Measurements from ENCODE around the gene PPP1R12A.

The PPP1R12A gene

GRCh38 chr12:79927772-79928474 lies 7.0 kb downstream of the PPP1R12A start:
- Histone ChIP-seq H3K9me3 (ENCODE audit: control insufficient read depth, insufficient read depth, low read depth, low read length) (no peaks in the 10 kb centered on the region), H3K27ac (ENCODE audit: extremely low read depth, low read depth, low read length) (no peak overlapping the region), H3K36me3 (ENCODE audit: control insufficient read depth in 2 of 2, insufficient read depth in 1 of 2, low read length in 2 of 2) (no peaks in the 10 kb centered on the region), H3K4me1 (ENCODE audit: control insufficient read depth, insufficient read depth, low read length) (no peaks in the 10 kb centered on the region), H3K4me3 (ENCODE audit: low read depth, low read length) (no peak overlapping the region)
- no peak for TF ChIP-seq ZNF776 (tag by site-specific recombination; IDR thresholded peaks at IDR 0.05; ENCODE audit: borderline replicate concordance)
- no peak for TF ChIP-seq ZBTB8A (tag by site-specific recombination; IDR thresholded peaks at IDR 0.05)
- no peak for TF ChIP-seq ZNF514 (tag by site-specific recombination; IDR thresholded peaks at IDR 0.05)
- no peak for TF ChIP-seq ZXDB (tag by site-specific recombination; IDR thresholded peaks at IDR 0.05)
- TF ChIP-seq OVOL3 (tag by site-specific recombination; IDR thresholded peaks at IDR 0.05): no peak
- no peak for TF ChIP-seq ZNF114 (tag by site-specific recombination; IDR thresholded peaks at IDR 0.05)
- no peak for TF ChIP-seq HOXD13 (CRISPR knock-in tag; IDR thresholded peaks at IDR 0.05; ENCODE audit: borderline replicate concordance)
- CTCF ChIA-PET: interaction anchor here (0.9 kb wide), 1 partner anchor 553 kb away, joined by 3 read pairs; no protein-coding TSS in a partner anchor
- POLR2A ChIA-PET: no interaction called here

- no peak overlapping the region for H3K4me3 ChIP-seq (ENCODE audit: low read depth, low read length)
- no peak overlapping the region for H3K27ac ChIP-seq (ENCODE audit: extremely low read depth, low read depth, low read length)
- POLR2A ChIA-PET: no interaction called here
- CTCF ChIA-PET: interaction anchor here (0.9 kb wide), 1 partner anchor 552 kb away, joined by 3 read pairs; no protein-coding TSS in a partner anchor
- H3K36me3 ChIP-seq (ENCODE audit: control insufficient read depth in 2 of 2, insufficient read depth in 1 of 2, low read length in 2 of 2): no peaks in the 10 kb centered on the region
- H3K9me3 ChIP-seq (ENCODE audit: control insufficient read depth, insufficient read depth, low read depth, low read length): no peaks in the 10 kb centered on the region
- TF ChIP-seq ZFHX2 (tag by site-specific recombination; conservative IDR thresholded peaks at IDR 0.05) (0 out of 2 replicates have a peak, but pooled peaks have one; percentile 29), ZNF626 (tag by site-specific recombination; IDR thresholded peaks at IDR 0.05) (no peak), ZIC2 (tag by site-specific recombination; IDR thresholded peaks at IDR 0.05) (no peak), KLF1 (tag by site-specific recombination; IDR thresholded peaks at IDR 0.05) (0 out of 2 replicates have a peak, but pooled peaks have one; percentile 33), ZNF366 (tag by site-specific recombination; conservative IDR thresholded peaks at IDR 0.05) (no peak), SP3 (tag by site-specific recombination; IDR thresholded peaks at IDR 0.05) (no peak), KLF7 (tag by site-specific recombination; IDR thresholded peaks at IDR 0.05; ENCODE audit: borderline replicate concordance) (no peak), ZNF843 (tag by site-specific recombination; IDR thresholded peaks at IDR 0.05) (no peak), HIC1 (tag by site-specific recombination; IDR thresholded peaks at IDR 0.05) (no peak)
- H3K4me1 ChIP-seq (ENCODE audit: control insufficient read depth, insufficient read depth, low read length): no peaks in the 10 kb centered on the region
Measured at GRCh38 chr12:79926951-79927350, 7.9 kb downstream of the PPP1R12A start.

GRCh38 chr12:79925492-79925891 lies 9.4 kb downstream of the PPP1R12A start:
- ChIA-PET CTCF (interaction anchor here (0.6 kb wide), 1 partner anchor 269 kb away, joined by 3 read pairs; no protein-coding TSS in a partner anchor), POLR2A (interaction anchor here (1.1 kb wide), 1 partner anchor 9 kb away, joined by 3 read pairs; the partner anchor contains the start of gene PPP1R12A)
- no peak overlapping the region for H3K27ac ChIP-seq (ENCODE audit: extremely low read depth, low read depth, low read length)
- H3K4me1 ChIP-seq (ENCODE audit: control insufficient read depth, insufficient read depth, low read length): no peaks in the 10 kb centered on the region
- H3K36me3 ChIP-seq (ENCODE audit: control insufficient read depth in 2 of 2, insufficient read depth in 1 of 2, low read length in 2 of 2): no peaks in the 10 kb centered on the region
- no peaks in the 10 kb centered on the region for H3K9me3 ChIP-seq (ENCODE audit: control insufficient read depth, insufficient read depth, low read depth, low read length)
- no peak overlapping the region for H3K4me3 ChIP-seq (ENCODE audit: low read depth, low read length)
- TF ChIP-seq PRDM1 (tag by site-specific recombination; IDR thresholded peaks at IDR 0.05) (no peak), PRDM6 (tag by site-specific recombination; IDR thresholded peaks at IDR 0.05) (0 out of 2 replicates have a peak, but pooled peaks have one; percentile 5), ZBTB11 (tag by site-specific recombination; conservative IDR thresholded peaks at IDR 0.05; ENCODE audit: low read depth) (no peak), SP7 (tag by site-specific recombination; IDR thresholded peaks at IDR 0.05) (no peak), FEZF1 (tag by site-specific recombination; IDR thresholded peaks at IDR 0.05) (peak; percentile 70), ATF2 (tag by site-specific recombination; IDR thresholded peaks at IDR 0.05; ENCODE audit: low read depth) (no peak), ZNF292 (tag by site-specific recombination; IDR thresholded peaks at IDR 0.05; ENCODE audit: borderline replicate concordance, low read depth) (no peak)
